Measurements from ENCODE around the gene BUD23. TPM values are rescaled to one million over a fixed set of nuclear protein-coding genes. Genes with fewer than 3 reads are reported as not detected.

Gene BUD23
- total and polyA plus RNA-seq, 2 donors (not counting 3 experiments of a cell fraction or from before 2014, with no cell fraction given): 62.1 to 64.6 TPM

GRCh38 chr7:73746378-73746777, 63.0 kb downstream of the BUD23 start:
- Histone ChIP-seq H3K4me2 (ENCODE audit: insufficient read depth, low read length) (no peak overlapping the region), H2AFZ (ENCODE audit: low read depth, low read length) (no peak overlapping the region), H3K27ac (ENCODE audit: insufficient read depth, low read depth, low read length) (no peak overlapping the region), H3K4me1 (ENCODE audit: control insufficient read depth, extremely low read depth, insufficient read depth, low read length) (no peaks in the 10 kb centered on the region), H3K9me1 (replicated peaks; ENCODE audit: control insufficient read depth, extremely low read depth, insufficient read depth, low read length) (no peaks in the 10 kb centered on the region), H3K9ac (replicated peaks; ENCODE audit: extremely low read depth, insufficient read depth, low read length) (no peak overlapping the region), H3K79me2 (ENCODE audit: control insufficient read depth, insufficient read depth, low read length) (no peaks in the 10 kb centered on the region), H3K4me3 (replicated peaks in 1 of 3; ENCODE audit: insufficient read depth in 1 of 3, low read depth in 1 of 3, low read length in 3 of 3) (no peak overlapping the region), H3K27me3 (ENCODE audit: control insufficient read depth in 2 of 2, insufficient read depth in 2 of 2, low read length in 2 of 2) (no peaks in the 10 kb centered on the region), H3K36me3 (ENCODE audit: control insufficient read depth in 2 of 2, extremely low read depth in 1 of 2, insufficient read depth in 2 of 2, low read length in 2 of 2) (no peaks in the 10 kb centered on the region), H3K9me3 (replicated peaks; ENCODE audit: control insufficient read depth, insufficient read depth, low read length) (no peaks in the 10 kb centered on the region), H4K20me1 (replicated peaks; ENCODE audit: control insufficient read depth, extremely low read depth, insufficient read depth, low read length) (no peaks in the 10 kb centered on the region)
- DNase-seq (ENCODE audit: low read depth, low spot score) (no peak), FAIRE-seq (no peak)
- ChIA-PET POLR2A (interaction anchor here (0.6 kb wide), 1 partner anchor 109 kb away, joined by 4 read pairs; no protein-coding TSS in a partner anchor), CTCF (interaction anchor here (0.7 to 2.2 kb wide), 4 partner anchors 12 to 150 kb away, joined by 3 to 6 read pairs (median 4); no protein-coding TSS in a partner anchor)
- no TSS peak for BruUV-seq (replicated peaks)
- dilution Hi-C loops (cut with MboI; ENCODE audit: extremely low pct_ligation_motif_present, low sequenced_read_pairs) (no loop called here), intact Hi-C loops (cut with micrococcal nuclease) (no loop called here)
- no peak for TF ChIP-seq POLR2A (IDR thresholded peaks at IDR 0.05; ENCODE audit: low read depth, low read length)
- TF ChIP-seq EZH2 (IDR thresholded peaks at IDR 0.05; ENCODE audit: borderline replicate concordance, low read depth, low read length, severe bottlenecking): no peak
- TF ChIP-seq MYC (IDR thresholded peaks at IDR 0.05; ENCODE audit: low read depth, low read length): no peak
- no peak for TF ChIP-seq JUN (IDR thresholded peaks at IDR 0.05; ENCODE audit: borderline replicate concordance, insufficient read depth, insufficient read length, low read depth)
- TF ChIP-seq GATA2 (IDR thresholded peaks at IDR 0.05; ENCODE audit: insufficient read depth, insufficient read length, low read depth, low read length): no peak

MicroRNA genes within 50 kb of the gene (microRNA counts, 767-probe panel; counts per million panel counts)
- microRNA hsa-miR-4284: 723 counts per million, percentile 96 among the panel's probes with 10 or more counts

Small RNA genes lying within 50 kb of the gene (microRNA-seq; reads per million reads assigned to microRNA genes)
- not detected for gene MIR4284 (ENCODE audit: borderline number of aligned reads, borderline replicate concordance)

Small RNA genes lying within 50 kb of the gene (small RNA-seq; reads per million reads assigned to genes)
- gene MIR4284 (ENCODE audit: insufficient read depth, insufficient read length, low read depth, low replicate concordance) (not detected), gene RN7SL265P (ENCODE audit: insufficient read depth, insufficient read length, low read depth, low replicate concordance) (not detected)

Other genes with a start within 250 kb of the BUD23 start
- 0.75 and 0.90 TPM in 2 replicates for gene FZD9, start 249.8 kb upstream of the BUD23 start, total RNA-seq
- 0.72 and 1.3 TPM in 2 replicates for gene FZD9, start 249.8 kb upstream of the BUD23 start, polyA plus RNA-seq
- 72.6 and 74.7 TPM in 2 replicates for gene BAZ1B, start 161.3 kb upstream of the BUD23 start, total RNA-seq
- gene BAZ1B, start 161.3 kb upstream of the BUD23 start, polyA plus RNA-seq: 12.6 and 16.2 TPM in 2 replicates
- gene BCL7B, start 125.9 kb upstream of the BUD23 start, total RNA-seq: 58.0 and 61.2 TPM in 2 replicates
- 68.3 and 78.1 TPM in 2 replicates for gene BCL7B, start 125.9 kb upstream of the BUD23 start, polyA plus RNA-seq
- 34.8 and 38.6 TPM in 2 replicates for gene TBL2, start 105.0 kb upstream of the BUD23 start, total RNA-seq
- 48.4 and 49.6 TPM in 2 replicates for gene TBL2, start 105.0 kb upstream of the BUD23 start, polyA plus RNA-seq
- not detected in 2 replicates for gene MLXIPL, start 59.1 kb upstream of the BUD23 start, total RNA-seq
- gene MLXIPL, start 59.1 kb upstream of the BUD23 start, polyA plus RNA-seq: not detected in 2 replicates
- gene VPS37D, start 15.8 kb upstream of the BUD23 start, total RNA-seq: 2.0 and 2.4 TPM in 2 replicates
- gene VPS37D, start 15.8 kb upstream of the BUD23 start, polyA plus RNA-seq: 2.1 and 2.9 TPM in 2 replicates
- 10.4 and 11.9 TPM in 2 replicates for gene DNAJC30, start 144 bp upstream of the BUD23 start, total RNA-seq
- 10.6 and 14.7 TPM in 2 replicates for gene DNAJC30, start 144 bp upstream of the BUD23 start, polyA plus RNA-seq
- gene STX1A, start 36.1 kb downstream of the BUD23 start, total RNA-seq: 16.8 and 20.8 TPM in 2 replicates
- gene STX1A, start 36.1 kb downstream of the BUD23 start, polyA plus RNA-seq: 13.1 and 16.0 TPM in 2 replicates
- 13.3 and 19.0 TPM in 2 replicates for gene ABHD11, start 55.2 kb downstream of the BUD23 start, total RNA-seq
- gene ABHD11, start 55.2 kb downstream of the BUD23 start, polyA plus RNA-seq: 18.4 and 18.9 TPM in 2 replicates
- 0.62 and 0.95 TPM in 2 replicates for gene CLDN3, start 86.7 kb downstream of the BUD23 start, total RNA-seq
- 1.9 and 2.4 TPM in 2 replicates for gene CLDN3, start 86.7 kb downstream of the BUD23 start, polyA plus RNA-seq
- gene CLDN4, start 147.4 kb downstream of the BUD23 start, total RNA-seq: 0.13 and 0.25 TPM in 2 replicates
- gene CLDN4, start 147.4 kb downstream of the BUD23 start, polyA plus RNA-seq: 0.14 and 0.15 TPM in 2 replicates
- 1.2 and 10.8 TPM in 2 replicates for gene METTL27, start 158.9 kb downstream of the BUD23 start, total RNA-seq
- gene METTL27, start 158.9 kb downstream of the BUD23 start, polyA plus RNA-seq: 6.9 and 9.0 TPM in 2 replicates
- not detected in 2 replicates for gene TMEM270, start 177.6 kb downstream of the BUD23 start, total RNA-seq
- gene TMEM270, start 177.6 kb downstream of the BUD23 start, polyA plus RNA-seq: not detected in 2 replicates

All from endothelial cell of umbilical vein (primary cell).